ENCODE measurements around the gene TCEANC2. TPM values are rescaled to one million over a fixed set of nuclear protein-coding genes. Genes with fewer than 3 reads are reported as not detected.
"Not testable (repeated sequence)": the region's sequence is repeated elsewhere in the genome, so short reads cannot be mapped to it uniquely, and the experiment has no call there.

Gene TCEANC2
- total RNA-seq, 1 experiment from 2014 or later = 5.0 TPM

DNA sequence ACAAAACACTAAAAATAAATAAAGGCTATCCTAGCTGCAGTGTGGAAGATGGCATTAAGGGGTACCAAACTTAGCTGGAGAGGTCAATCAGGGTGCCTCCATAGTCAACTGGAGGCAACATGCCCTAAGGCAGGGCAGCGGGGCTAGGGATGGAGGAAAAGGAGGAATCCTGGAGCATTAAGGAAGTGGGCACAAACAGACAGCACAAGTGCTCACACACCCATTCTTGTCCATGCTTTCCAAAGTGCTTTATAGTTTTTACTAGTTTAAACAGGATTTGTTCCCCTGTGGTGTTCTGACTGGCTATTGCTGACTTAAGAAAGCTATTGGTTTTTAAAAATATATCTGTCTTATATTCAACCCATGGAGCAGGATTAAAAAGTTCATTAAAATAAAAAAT is 33.3 kb downstream of the TCEANC2 start:
- no peak for DNase-seq (ENCODE audit: low read depth)

DNA sequence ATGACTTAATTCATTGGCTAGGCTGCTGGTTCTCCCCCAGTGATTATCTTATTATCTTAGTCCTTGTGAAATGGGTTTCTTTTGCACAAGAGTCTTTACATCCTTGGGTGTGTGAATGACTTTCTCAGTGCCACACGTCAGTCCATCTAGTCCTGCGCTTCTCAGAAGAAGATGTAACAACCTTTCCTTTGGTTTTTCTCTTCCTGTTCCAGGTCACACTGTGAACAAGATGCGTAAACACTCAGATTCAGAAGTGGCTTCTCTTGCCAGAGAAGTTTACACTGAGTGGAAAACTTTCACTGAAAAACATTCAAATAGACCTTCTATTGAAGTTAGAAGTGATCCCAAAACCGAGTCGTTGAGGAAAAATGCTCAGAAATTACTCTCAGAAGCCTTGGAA is 35.0 kb downstream of the TCEANC2 start:
- DNase-seq (ENCODE audit: low read depth) = no peak

GRCh38 chr1:54091666-54092065 is 38.3 kb downstream of the TCEANC2 start:
- no peak for DNase-seq (ENCODE audit: low read depth)

DNA sequence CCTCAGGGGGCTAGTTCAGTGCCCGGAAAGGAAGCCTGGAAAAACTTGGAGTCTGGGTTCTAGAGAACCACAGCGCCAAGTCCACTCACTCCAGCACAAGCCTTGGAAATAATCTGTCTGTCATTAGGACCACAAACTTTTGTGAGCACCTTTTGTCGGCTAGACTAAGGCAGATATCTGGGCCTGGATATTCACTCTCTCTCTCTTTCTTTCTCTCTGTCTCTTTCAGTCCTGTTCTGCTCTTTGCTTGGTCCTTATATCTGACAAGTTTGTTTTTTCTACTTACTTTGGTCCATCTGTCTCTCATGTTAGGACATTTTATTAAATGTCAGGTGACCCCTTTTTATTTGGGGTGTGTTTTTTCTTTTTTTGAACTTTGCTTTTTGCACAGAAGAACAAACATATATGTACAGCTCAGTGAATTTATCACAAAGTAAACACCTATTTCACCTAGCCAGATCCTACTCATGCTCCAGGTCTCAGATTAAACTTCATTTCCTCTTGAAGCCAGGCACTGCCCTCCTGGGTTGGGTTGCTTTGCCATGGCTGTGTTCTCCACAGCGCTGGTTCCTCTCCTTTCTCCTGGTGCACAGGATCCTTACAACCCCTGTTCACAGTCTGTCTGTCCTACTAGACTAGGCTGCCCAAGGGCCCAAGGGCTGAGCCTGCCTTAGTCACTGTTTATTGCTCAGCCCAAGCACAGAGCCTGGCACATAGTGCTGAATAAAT is 40.8 kb downstream of the TCEANC2 start:
- no peak for DNase-seq (ENCODE audit: low read depth)

- not testable (repeated sequence) for DNase-seq (ENCODE audit: low read depth)
Observed at GRCh38 chr1:54094730-54095105, 41.3 kb downstream of the TCEANC2 start.

GRCh38 chr1:54095546-54096226 is 42.3 kb downstream of the TCEANC2 start:
- DNase-seq (ENCODE audit: low read depth) = no peak

- DNase-seq (ENCODE audit: low read depth) = no peak
Observed at GRCh38 chr1:54096227-54096876, 42.9 kb downstream of the TCEANC2 start.

DNA sequence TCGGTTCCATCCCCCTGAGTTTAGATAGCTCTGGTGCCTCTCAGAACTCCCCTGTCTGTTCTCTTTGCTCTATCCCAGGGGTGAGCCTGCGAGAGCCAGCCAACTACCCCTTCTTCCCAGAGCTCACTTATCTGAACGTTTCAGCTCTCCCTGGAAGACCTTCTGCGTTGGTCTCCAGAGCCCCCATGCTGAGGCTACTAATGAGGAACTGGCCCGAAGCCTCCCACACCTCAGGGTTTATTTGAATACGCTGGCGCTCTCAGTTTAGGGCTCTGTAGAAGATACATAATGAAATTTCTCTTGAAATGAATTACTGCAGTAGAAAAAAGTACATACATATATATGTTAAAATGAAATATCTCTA is 43.5 kb downstream of the TCEANC2 start:
- no peak for DNase-seq (ENCODE audit: low read depth)

DNA sequence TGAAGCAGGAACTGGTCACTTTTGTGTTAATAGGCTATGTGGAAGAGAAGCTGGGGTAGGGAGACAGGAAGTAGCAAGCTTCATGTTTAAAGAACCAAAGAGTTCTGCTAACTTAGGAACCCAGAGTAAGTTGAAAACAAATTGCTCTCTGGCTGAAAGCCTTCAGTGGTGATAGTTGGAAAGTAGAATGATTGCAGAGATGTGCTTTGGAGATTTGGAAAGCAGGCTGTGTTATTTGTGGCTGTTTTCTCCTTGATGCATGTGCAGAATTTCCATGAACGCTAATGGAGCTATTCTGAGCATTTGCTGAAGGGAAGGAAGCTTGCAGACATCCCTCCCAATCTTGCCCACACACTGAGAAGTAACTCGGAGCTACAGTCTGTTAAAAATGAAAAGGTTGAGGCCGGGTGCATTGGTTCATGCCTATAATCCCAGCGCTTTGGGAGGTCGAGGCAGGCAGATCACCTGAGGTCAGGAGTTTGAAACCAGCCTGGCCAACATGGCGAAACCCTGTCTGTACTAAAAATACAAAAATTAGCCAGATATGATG is 45.7 kb downstream of the TCEANC2 start:
- no peak for DNase-seq (ENCODE audit: low read depth)

- no peak for DNase-seq (ENCODE audit: low read depth)
Observed at GRCh38 chr1:54100500-54100899, 47.1 kb downstream of the TCEANC2 start.

DNA sequence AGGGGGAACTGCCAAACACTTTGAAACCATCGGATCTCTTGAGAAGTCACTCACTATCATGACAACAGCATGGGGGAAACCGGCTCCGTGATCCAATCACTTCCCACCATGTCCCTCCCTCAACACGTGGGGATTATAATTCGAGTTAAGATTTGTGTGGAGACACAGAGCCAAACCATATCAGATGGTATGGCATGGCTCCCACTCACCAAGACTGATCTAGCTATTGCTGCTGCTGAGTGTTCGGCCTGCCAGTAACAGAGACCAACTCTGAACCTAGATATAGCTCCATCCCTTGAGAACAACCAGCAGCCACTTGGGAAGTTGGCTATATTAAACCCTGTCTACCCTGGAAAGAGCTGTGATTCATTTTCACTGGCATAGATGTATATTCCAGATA is 50.0 kb downstream of the TCEANC2 start:
- DNase-seq (ENCODE audit: low read depth) = no peak

GRCh38 chr1:54104613-54105012 is 51.2 kb downstream of the TCEANC2 start:
- DNase-seq (ENCODE audit: low read depth) = not testable (repeated sequence)

- DNase-seq (ENCODE audit: low read depth) = no peak
Observed at GRCh38 chr1:54105080-54105479, 51.7 kb downstream of the TCEANC2 start.

DNA sequence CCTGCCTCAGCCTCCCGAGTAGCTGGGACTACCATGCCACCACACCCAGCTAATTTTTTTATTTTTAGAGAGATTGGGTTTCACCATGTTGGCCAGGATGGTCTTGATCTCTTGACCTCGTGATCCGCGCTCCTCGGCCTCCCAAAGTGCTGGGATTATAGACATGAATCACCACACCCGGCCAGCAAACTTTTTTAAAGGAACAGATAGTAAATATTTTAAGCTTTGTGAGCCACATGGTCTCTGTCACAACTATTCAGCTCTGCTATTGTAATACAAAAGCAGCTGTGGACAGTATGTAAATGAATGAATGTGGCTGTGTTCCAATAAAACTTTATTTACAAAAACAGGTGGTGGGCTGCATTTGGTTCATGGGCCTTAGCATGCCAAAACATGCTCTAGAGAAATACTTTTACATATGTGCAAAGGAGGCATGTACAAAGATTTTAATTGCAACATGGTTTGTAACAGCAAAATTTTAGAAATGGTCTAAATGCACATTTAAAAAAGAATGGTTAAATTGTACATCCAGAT is 52.4 kb downstream of the TCEANC2 start:
- no peak for DNase-seq (ENCODE audit: low read depth)

DNA sequence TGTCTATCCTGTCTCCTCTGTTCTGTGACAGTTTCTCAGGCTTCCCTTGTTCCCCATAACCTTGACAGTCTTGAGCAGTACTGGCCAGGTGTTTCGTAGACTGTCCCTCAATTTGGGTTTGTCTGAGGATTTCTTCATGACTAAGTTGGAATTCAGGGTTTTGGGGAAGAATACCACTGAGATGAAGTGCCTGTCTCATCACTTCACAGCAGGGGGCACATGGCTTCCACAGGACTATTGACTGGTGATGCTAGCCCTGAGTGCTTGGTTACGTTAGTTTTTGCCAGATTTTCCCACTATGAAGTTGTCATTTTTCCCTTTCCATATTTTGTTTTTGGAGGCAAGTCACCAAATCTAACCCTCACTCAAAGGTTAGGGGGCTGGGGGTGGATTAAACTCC is 53.7 kb downstream of the TCEANC2 start:
- DNase-seq (ENCODE audit: low read depth) = peak; percentile 65

GRCh38 chr1:54108156-54108555 is 54.7 kb downstream of the TCEANC2 start:
- DNase-seq (ENCODE audit: low read depth) = no peak

DNA sequence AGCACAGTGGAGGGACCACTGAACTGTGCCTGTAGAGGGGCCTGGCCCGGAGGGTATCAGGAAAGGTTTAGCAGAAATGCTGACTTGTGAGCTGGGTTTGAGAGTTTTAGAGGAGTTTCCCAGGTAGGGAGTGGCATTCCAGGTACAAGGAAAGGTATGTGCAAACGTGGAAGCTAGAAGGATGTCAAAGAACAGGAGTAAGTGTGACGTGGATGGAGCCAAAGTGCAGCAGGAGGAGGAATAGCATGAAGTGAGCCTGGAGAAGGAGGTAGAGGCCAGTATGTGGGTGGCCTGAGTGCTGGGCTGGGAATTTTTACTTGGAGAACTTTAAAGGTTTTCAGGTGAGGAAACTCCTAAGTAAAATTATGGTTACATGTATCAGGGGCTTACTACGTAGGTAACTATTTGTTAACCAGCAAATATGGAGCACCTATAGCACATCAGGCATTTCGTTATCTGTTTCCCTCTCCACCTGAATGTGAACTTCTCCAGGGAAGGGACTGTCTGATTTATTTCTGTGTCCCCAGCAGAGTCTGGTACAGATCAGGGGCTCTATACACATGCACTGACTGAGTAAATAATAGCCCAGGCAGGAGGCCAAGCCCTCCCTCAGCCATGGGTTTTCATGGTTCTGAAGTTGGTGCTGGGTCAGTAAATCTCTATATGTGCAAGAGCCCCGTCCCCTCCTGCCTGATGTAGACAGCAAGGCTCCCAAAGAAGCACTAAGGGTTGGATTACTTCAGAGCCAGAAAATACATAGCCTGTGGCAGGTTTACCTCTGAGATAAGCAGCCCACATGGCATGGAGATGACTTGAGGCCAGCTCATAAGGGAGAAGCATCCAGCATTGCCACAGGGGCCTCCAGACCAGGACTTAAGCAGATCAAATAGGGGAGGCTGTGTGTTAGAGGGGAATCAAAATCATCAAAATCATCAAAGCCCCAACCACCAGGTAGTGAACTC is 56.0 kb downstream of the TCEANC2 start:
- DNase-seq (ENCODE audit: low read depth) = no peak

DNA sequence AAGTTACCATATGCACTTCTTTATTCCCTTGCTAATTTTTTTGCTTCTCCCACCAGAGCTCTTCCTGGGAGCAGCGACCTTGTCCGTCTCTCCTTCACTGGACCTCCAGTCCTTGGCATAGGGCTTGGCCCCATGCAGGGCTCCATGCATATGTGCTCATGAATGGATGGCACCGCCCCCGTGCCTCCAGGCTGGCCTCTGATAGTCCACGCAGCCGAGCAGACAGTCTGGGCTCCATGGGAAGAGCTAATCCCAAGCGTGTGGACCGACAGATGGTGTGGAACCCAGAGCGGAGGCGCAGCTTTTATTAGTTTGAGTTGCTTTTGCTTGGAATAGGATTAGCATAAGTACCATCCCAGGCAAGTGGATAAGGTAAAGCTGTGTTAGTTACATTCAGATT is 57.6 kb downstream of the TCEANC2 start:
- DNase-seq (ENCODE audit: low read depth) = no peak

DNA sequence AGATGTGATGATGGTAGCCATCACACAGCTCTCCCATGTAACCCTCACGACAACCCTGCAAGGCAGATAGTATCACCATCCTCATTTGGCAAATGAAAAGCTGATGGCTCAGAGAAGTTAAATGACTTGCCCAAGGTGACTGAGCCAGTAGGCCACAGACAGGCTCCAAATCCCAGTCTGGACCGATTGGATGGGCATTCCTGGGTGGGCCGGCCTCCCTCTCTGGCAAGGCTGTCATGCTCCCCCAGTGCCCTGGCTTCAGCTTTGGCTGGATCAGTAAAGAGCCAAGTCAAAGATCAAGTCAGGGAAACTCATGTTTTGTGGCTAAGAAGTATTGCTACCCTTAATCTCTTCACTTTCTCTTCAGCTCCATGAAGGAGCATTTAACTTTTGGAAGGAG is 58.2 kb downstream of the TCEANC2 start:
- DNase-seq (ENCODE audit: low read depth) = no peak

- no peak for DNase-seq (ENCODE audit: low read depth)
Observed at GRCh38 chr1:54112027-54112426, 58.6 kb downstream of the TCEANC2 start.

GRCh38 chr1:54112705-54113368 is 59.4 kb downstream of the TCEANC2 start:
- no peak for DNase-seq (ENCODE audit: low read depth)
